Measurements from ENCODE around the gene PDLIM3. TPM values are rescaled to one million over a fixed set of nuclear protein-coding genes. Genes with fewer than 3 reads are reported as not detected.

PDLIM3 gene
- total and polyA plus RNA-seq, 9 of the 15 experiments (the other 6 are each of a cell fraction or from before 2014, with no cell fraction given): 0.06 TPM; not detected in 8

GRCh38 chr4:185473247-185473646 lies 62.1 kb downstream of the PDLIM3 start:
- DNase-seq (ENCODE audit: extremely low read depth in 1 of 4, low spot score in 3 of 4) (no peak), ATAC-seq (no peak), FAIRE-seq (no peak)
- intact Hi-C loops (cut with micrococcal nuclease) (loop anchor here (5.0 kb wide), 1 partner anchor 54 kb away; no protein-coding TSS in a partner anchor), in situ Hi-C loops (cut with MboI) (no loop called here)
- H2AFZ ChIP-seq (ENCODE audit: low read depth, low read length): no peak overlapping the region
- H3K4me1 ChIP-seq (replicated peaks in 1 of 2; ENCODE audit: control insufficient read depth in 2 of 2, insufficient read depth in 2 of 2, low read length in 2 of 2): peaks cover 9 to 12% of the 10 kb centered on the region in 2 experiments
- H3K79me2 ChIP-seq (ENCODE audit: control insufficient read depth, insufficient read depth, low read length): no peaks in the 10 kb centered on the region
- H3K9me3 ChIP-seq (replicated peaks; ENCODE audit: control insufficient read depth, insufficient read depth, low read depth, low read length): peaks cover 2% of the 10 kb centered on the region; the same call in 1 of the 2 replicates
- BruUV-seq (replicated peaks): no TSS peak
- peaks cover 25 to 28% of the 10 kb centered on the region in 2 experiments for H3K27me3 ChIP-seq (ENCODE audit: control insufficient read depth in 2 of 2, insufficient read depth in 2 of 2, low read length in 2 of 2)
- ChIA-PET CTCF (ENCODE audit: low intra/inter-chr PET ratio) (interaction anchor here (2.2 kb wide), 1 partner anchor 125 kb away, joined by 9 read pairs; no protein-coding TSS in a partner anchor), POLR2A (interaction anchor here (0.9 to 1.2 kb wide), 2 partner anchors 9 to 13 kb away, joined by 3 read pairs; no protein-coding TSS in a partner anchor)
- no peak overlapping the region for H3K4me3 ChIP-seq
- no peak overlapping the region for H3K27ac ChIP-seq (ENCODE audit: extremely low read depth, low read depth, low read length)
- WGBS (ENCODE audit: insufficient coverage, low coverage, missing lambda C conversion rate): 47% methylated on average over 7 of the region's 8 CpGs
- TF ChIP-seq ZNF316 (IDR thresholded peaks at IDR 0.05): no peak
- TF ChIP-seq KLF16 (IDR thresholded peaks at IDR 0.05): no peak
- TF ChIP-seq BACH1 (tag; IDR thresholded peaks at IDR 0.05): no peak
- no peak for TF ChIP-seq TEAD1 (CRISPR knock-in tag; IDR thresholded peaks at IDR 0.05)
- no peak for TF ChIP-seq HMGXB4 (CRISPR knock-in tag; IDR thresholded peaks at IDR 0.05)
- TF ChIP-seq RCOR1 (IDR thresholded peaks at IDR 0.05; ENCODE audit: borderline replicate concordance in 1 of 2, low read depth in 2 of 2, low read length in 2 of 2): no peak
- no peak for TF ChIP-seq RUNX1 (IDR thresholded peaks at IDR 0.05; ENCODE audit: low read depth)
- H4K20me1 ChIP-seq (replicated peaks; ENCODE audit: control insufficient read depth, insufficient read depth, low read length): no peaks in the 10 kb centered on the region
- no peaks in the 10 kb centered on the region for H3K9me1 ChIP-seq (ENCODE audit: control insufficient read depth, insufficient read depth, low read length)
- H3K36me3 ChIP-seq (ENCODE audit: control insufficient read depth, insufficient read depth, low read length): no peaks in the 10 kb centered on the region
- no peak overlapping the region for H3K9ac ChIP-seq (ENCODE audit: insufficient read depth in 1 of 2, low read depth in 2 of 2, low read length in 2 of 2)
- no peak overlapping the region for H3K4me2 ChIP-seq (ENCODE audit: insufficient read depth, low read length)

All from K562 (cell line).